OCI-LY1 (cell line): Measurements from ENCODE around the gene PAGE2.

Source experiments
- CTCF ChIP-seq: fragments of 200-600 bp; sonication (generic), shearing (Covaris generic); IDR thresholded peaks from 2 replicates; pipeline ENCODE4 v1.5.1; 2017; ENCODE audit warnings: mild to moderate bottlenecking, antibody characterized with exemption, low read length, moderate library complexity, mixed read lengths
- EZH2 ChIP-seq: fragments of 200-600 bp; sonication (generic), shearing (Covaris generic); IDR thresholded peaks from 2 replicates; pipeline ENCODE4 v1.8.0; 2017; ENCODE audit warnings: borderline replicate concordance, mixed run types, mild to moderate bottlenecking, antibody characterized with exemption, low read length, moderate library complexity, mixed read lengths

GRCh38 chrX:55132416-55132815, 43.6 kb downstream of the PAGE2 start:
- no peak for TF ChIP-seq CTCF
- TF ChIP-seq EZH2, result no peak
